ENCODE data around the gene FBXO31. TPM values are rescaled to one million over a fixed set of nuclear protein-coding genes. Genes with fewer than 3 reads are reported as not detected.
A peak's percentile ranks its signal among the peaks of the same experiment; 100 is the strongest.

Gene FBXO31
- total and polyA plus RNA-seq, 5 donors from 2014 or later = 18.8 to 35.5 (median 27.8) TPM

DNA sequence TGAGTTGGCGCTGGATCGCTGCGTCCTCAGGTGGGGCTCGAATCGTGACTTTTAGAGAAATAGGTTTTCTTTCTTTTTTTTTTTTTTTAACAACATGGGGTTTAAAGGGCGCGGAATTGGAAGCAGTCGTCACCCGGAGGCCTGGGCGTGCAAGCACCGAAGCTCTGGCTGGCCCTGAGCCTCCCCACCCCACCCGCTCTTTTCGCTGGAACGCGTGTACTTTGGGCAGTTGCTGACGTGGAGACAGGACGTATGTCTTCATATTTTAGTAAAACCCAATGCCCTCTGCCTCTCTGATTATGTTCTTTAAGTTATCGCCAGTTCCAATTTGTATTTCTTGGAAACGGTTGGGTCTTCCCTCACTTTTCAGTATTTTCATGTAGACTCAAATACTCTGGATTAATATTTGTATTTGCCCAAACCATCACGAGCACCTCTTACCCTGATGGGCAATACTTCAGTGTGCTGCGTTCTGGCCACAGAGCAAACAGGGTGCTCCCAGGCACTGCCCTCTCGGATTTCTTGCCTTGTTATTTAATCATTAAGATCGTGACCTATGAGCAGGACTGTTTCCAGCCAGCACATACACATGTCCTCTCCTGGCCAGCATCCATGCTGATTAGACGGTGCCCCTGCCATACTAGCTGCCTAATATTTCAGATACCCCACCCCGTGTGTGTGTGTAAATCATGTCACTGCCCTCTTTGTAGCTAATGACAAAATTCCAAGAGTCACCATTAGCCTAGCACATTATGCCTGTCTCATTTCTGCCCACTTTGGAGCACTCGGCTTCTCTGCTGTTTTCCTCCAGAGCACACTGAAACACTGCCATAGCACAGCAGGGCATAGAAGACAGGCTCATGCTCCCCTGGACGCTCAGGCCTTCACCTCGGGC is 65.6 kb downstream of the FBXO31 start:
- H3K9me3 Mint-ChIP-seq = no peaks in the 10 kb centered on the region
- Histone ChIP-seq H3K36me3 (ENCODE audit: control insufficient read depth, insufficient read depth, low read length) (no peaks in the 10 kb centered on the region), H3K4me1 (ENCODE audit: control insufficient read depth, insufficient read depth, low read length, poor library complexity, severe bottlenecking) (peaks cover 18% of the 10 kb centered on the region), H3K9me3 (ENCODE audit: control insufficient read depth in 2 of 2, low read length in 2 of 2) (no peaks in the 10 kb centered on the region), H3K27me3 (ENCODE audit: control insufficient read depth, insufficient read depth, low read length) (no peaks in the 10 kb centered on the region), H3K27ac (ENCODE audit: insufficient read depth, low read length, poor library complexity, severe bottlenecking) (peak overlapping the region; percentile 82), H3K4me3 (ENCODE audit: low read depth, low read length) (peak overlapping the region; percentile 87)
- peaks cover 7 to 23% (median 16%) of the 10 kb centered on the region in 4 donors for H3K4me1 Mint-ChIP-seq
- H3K27ac Mint-ChIP-seq = peak overlapping the region; percentile 87 to 98 (median 91)
- no peaks in the 10 kb centered on the region for H3K27me3 Mint-ChIP-seq
- peak overlapping the region; percentile 89 to 97 (median 94) for H3K4me3 Mint-ChIP-seq
- DNase-seq (peak in 1 of 3 donors; percentile 75), ATAC-seq (ENCODE audit: low read depth in 2 of 2) (peak; percentile 8 to 10)
- no peaks in the 10 kb centered on the region for H3K36me3 Mint-ChIP-seq

DNA sequence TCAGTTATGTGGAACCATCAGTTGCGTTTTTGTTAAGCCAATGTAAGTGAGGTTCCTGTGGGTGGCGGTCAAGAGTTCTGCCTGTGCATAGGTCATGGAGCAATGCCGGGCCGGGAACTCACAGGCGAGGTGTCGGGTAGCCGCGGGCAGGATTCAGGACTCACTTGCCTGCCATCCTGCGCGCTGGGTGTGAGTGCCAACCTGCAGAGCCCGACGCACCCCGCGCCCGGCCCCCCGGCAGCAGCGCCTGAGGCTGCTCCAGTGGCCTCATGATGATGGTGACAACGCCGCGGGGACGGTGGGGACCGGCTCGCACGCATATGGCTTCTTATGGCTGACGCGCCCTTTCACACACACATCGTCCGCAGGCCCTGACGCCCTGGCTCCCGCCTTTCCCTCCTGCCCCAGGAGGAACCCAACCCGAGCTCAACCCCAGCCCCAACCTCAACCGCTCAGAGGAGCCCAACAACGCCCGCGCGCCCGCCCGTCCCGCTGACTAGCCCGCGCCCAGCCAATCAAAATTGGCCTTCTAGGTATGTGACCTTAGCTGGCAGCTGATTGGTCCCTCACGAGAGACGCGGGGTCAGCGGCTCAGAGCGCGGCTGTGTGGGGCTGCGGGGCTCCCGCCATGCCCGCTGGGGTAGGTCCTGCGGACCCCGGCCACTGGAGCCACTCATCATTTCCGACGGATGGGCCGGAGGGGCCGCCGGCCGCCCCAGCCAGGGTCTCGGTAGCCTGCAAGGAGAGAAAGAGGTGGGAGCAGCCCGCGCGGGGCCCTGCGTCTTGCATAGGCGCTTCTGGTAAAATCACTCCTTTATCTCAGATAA is 66.4 kb downstream of the FBXO31 start, which contains the start of gene C16orf95:
Gene C16orf95, minus strand, starts transcription at position 470 of the 827 bp plus-strand sequence. Its CDS starts 150 bp downstream, at position 320.
- Mint-ChIP-seq H3K27ac (peak within 1 kb of the TSS; percentile 87 to 98 (median 91)), H3K36me3 (no peaks in the 10 kb centered on the region), H3K4me1 (peaks cover 7 to 23% (median 16%) of the 10 kb centered on the region in 4 donors), H3K27me3 (no peaks in the 10 kb centered on the region), H3K4me3 (peak within 1 kb of the TSS; percentile 89 to 97 (median 94)), H3K9me3 (no peaks in the 10 kb centered on the region)
- DNase-seq (peak; percentile 95 to 97 (median 96)), ATAC-seq (ENCODE audit: low read depth in 2 of 2) (peak; percentile 94)
- peak within 1 kb of the TSS; percentile 82 for H3K27ac ChIP-seq (ENCODE audit: insufficient read depth, low read length, poor library complexity, severe bottlenecking)
- peaks cover 18% of the 10 kb centered on the region for H3K4me1 ChIP-seq (ENCODE audit: control insufficient read depth, insufficient read depth, low read length, poor library complexity, severe bottlenecking)
- H3K36me3 ChIP-seq (ENCODE audit: control insufficient read depth, insufficient read depth, low read length) = no peaks in the 10 kb centered on the region
- H3K4me3 ChIP-seq (ENCODE audit: low read depth, low read length) = peak within 1 kb of the TSS; percentile 87
- H3K9me3 ChIP-seq (ENCODE audit: control insufficient read depth in 2 of 2, low read length in 2 of 2) = no peaks in the 10 kb centered on the region
- no peaks in the 10 kb centered on the region for H3K27me3 ChIP-seq (ENCODE audit: control insufficient read depth, insufficient read depth, low read length)

- H3K9me3 Mint-ChIP-seq = no peaks in the 10 kb centered on the region
- no peak for ATAC-seq (ENCODE audit: low read depth in 2 of 2)
- peaks cover 18% of the 10 kb centered on the region for H3K4me1 ChIP-seq (ENCODE audit: control insufficient read depth, insufficient read depth, low read length, poor library complexity, severe bottlenecking)
These were observed 67.1 kb downstream of the FBXO31 start for GRCh38 chr16:87316450-87316922.

DNA sequence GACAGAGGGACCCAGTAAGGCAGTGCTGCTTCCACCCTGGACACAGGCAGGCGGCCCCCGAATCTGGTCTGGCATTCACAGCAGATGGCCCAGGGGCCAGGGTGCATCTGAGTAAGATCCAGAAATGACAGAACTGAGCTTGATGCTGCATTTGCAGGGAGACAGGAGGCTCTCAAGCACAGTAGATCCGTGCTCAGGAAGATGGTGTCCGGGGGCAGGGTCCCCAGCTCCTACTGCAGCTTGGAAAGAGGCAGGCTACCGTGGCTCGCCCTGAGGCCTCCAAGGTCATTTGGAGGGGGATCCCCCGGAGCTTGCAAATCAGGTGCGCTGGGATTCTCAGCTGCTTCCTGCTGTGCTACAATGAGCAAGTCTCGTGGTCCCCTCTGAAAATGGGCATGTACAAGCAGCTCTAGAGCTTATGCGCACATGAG is 68.6 kb downstream of the FBXO31 start:
- Mint-ChIP-seq H3K4me1 (peaks cover 7 to 23% (median 16%) of the 10 kb centered on the region in 4 donors), H3K27me3 (no peaks in the 10 kb centered on the region), H3K9me3 (no peaks in the 10 kb centered on the region), H3K4me3 (peak overlapping the region in 1 of 4 donors; percentile 51), H3K36me3 (no peaks in the 10 kb centered on the region), H3K27ac (peak overlapping the region in 1 of 3 donors; percentile 43)
- no peaks in the 10 kb centered on the region for H3K9me3 ChIP-seq (ENCODE audit: control insufficient read depth in 2 of 2, low read length in 2 of 2)
- no peak for DNase-seq
- no peak overlapping the region for H3K4me3 ChIP-seq (ENCODE audit: low read depth, low read length)
- no peak for ATAC-seq (ENCODE audit: low read depth in 2 of 2)
- H3K27me3 ChIP-seq (ENCODE audit: control insufficient read depth, insufficient read depth, low read length) = no peaks in the 10 kb centered on the region
- no peaks in the 10 kb centered on the region for H3K36me3 ChIP-seq (ENCODE audit: control insufficient read depth, insufficient read depth, low read length)
- no peak overlapping the region for H3K27ac ChIP-seq (ENCODE audit: insufficient read depth, low read length, poor library complexity, severe bottlenecking)
- H3K4me1 ChIP-seq (ENCODE audit: control insufficient read depth, insufficient read depth, low read length, poor library complexity, severe bottlenecking) = peaks cover 18% of the 10 kb centered on the region

More at GRCh38 chr16:87316450-87316922, 67.1 kb downstream of the FBXO31 start:
- Mint-ChIP-seq H3K36me3 (no peaks in the 10 kb centered on the region), H3K27ac (peak overlapping the region; percentile 87 to 98 (median 91)), H3K4me1 (peaks cover 7 to 23% (median 16%) of the 10 kb centered on the region in 4 donors), H3K27me3 (no peaks in the 10 kb centered on the region), H3K4me3 (peak overlapping the region; percentile 89 to 97 (median 94))
- Histone ChIP-seq H3K27me3 (ENCODE audit: control insufficient read depth, insufficient read depth, low read length) (no peaks in the 10 kb centered on the region), H3K36me3 (ENCODE audit: control insufficient read depth, insufficient read depth, low read length) (no peaks in the 10 kb centered on the region), H3K27ac (ENCODE audit: insufficient read depth, low read length, poor library complexity, severe bottlenecking) (peak overlapping the region; percentile 82), H3K4me3 (ENCODE audit: low read depth, low read length) (peak overlapping the region; percentile 75), H3K9me3 (ENCODE audit: control insufficient read depth in 2 of 2, low read length in 2 of 2) (no peaks in the 10 kb centered on the region)
- no peak for DNase-seq

DNA sequence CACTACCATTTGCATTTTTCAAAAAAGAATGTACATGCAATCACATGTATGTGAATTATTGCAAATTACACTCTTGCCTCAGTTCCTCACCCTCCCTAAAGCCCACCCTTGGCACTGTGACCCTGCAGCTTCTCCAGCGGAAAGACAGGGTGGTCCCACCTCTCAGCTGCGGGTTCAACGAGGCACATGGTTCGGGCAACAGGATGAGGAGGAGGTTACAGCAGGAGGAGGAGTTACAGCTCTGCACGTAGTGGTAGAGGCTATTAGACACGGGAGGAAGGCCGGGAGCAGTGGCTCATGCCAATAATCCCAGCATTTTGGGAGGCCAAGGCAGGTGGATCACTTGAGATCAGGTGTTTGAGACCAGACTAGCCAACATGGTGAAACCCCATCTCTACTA is 71.6 kb downstream of the FBXO31 start:
- Histone ChIP-seq H3K36me3 (ENCODE audit: control insufficient read depth, insufficient read depth, low read length) (no peaks in the 10 kb centered on the region), H3K27ac (ENCODE audit: insufficient read depth, low read length, poor library complexity, severe bottlenecking) (no peak overlapping the region), H3K4me3 (ENCODE audit: low read depth, low read length) (no peak overlapping the region), H3K4me1 (ENCODE audit: control insufficient read depth, insufficient read depth, low read length, poor library complexity, severe bottlenecking) (peaks cover 5% of the 10 kb centered on the region), H3K27me3 (ENCODE audit: control insufficient read depth, insufficient read depth, low read length) (no peaks in the 10 kb centered on the region), H3K9me3 (ENCODE audit: control insufficient read depth in 2 of 2, low read length in 2 of 2) (no peaks in the 10 kb centered on the region)
- no peak overlapping the region for H3K4me3 Mint-ChIP-seq
- peak overlapping the region in 1 of 3 donors; percentile 38 for H3K27ac Mint-ChIP-seq
- H3K27me3 Mint-ChIP-seq = no peaks in the 10 kb centered on the region
- H3K9me3 Mint-ChIP-seq = peaks cover 0 to 4% (median 0%) of the 10 kb centered on the region in 7 donors
- peaks cover 4% of the 10 kb centered on the region for H3K36me3 Mint-ChIP-seq
- no peak for ATAC-seq (ENCODE audit: low read depth in 2 of 2)
- H3K4me1 Mint-ChIP-seq = peaks cover 0 to 12% (median 1%) of the 10 kb centered on the region in 4 donors
- no peak for DNase-seq

GRCh38 chr16:87311387-87311786 is 72.2 kb downstream of the FBXO31 start:
- Mint-ChIP-seq H3K27me3 (no peaks in the 10 kb centered on the region), H3K27ac (no peak overlapping the region), H3K4me1 (peaks cover 0 to 6% (median 0%) of the 10 kb centered on the region in 4 donors), H3K9me3 (peaks cover 0 to 5% (median 0%) of the 10 kb centered on the region in 7 donors), H3K36me3 (peaks cover 4% of the 10 kb centered on the region), H3K4me3 (no peak overlapping the region)
- no peaks in the 10 kb centered on the region for H3K9me3 ChIP-seq (ENCODE audit: control insufficient read depth in 2 of 2, low read length in 2 of 2)
- no peaks in the 10 kb centered on the region for H3K36me3 ChIP-seq (ENCODE audit: control insufficient read depth, insufficient read depth, low read length)
- DNase-seq (no peak), ATAC-seq (ENCODE audit: low read depth in 2 of 2) (no peak)
- no peak overlapping the region for H3K4me3 ChIP-seq (ENCODE audit: low read depth, low read length)
- H3K27me3 ChIP-seq (ENCODE audit: control insufficient read depth, insufficient read depth, low read length) = no peaks in the 10 kb centered on the region
- H3K27ac ChIP-seq (ENCODE audit: insufficient read depth, low read length, poor library complexity, severe bottlenecking) = no peak overlapping the region
- peaks cover 1% of the 10 kb centered on the region for H3K4me1 ChIP-seq (ENCODE audit: control insufficient read depth, insufficient read depth, low read length, poor library complexity, severe bottlenecking)

DNA sequence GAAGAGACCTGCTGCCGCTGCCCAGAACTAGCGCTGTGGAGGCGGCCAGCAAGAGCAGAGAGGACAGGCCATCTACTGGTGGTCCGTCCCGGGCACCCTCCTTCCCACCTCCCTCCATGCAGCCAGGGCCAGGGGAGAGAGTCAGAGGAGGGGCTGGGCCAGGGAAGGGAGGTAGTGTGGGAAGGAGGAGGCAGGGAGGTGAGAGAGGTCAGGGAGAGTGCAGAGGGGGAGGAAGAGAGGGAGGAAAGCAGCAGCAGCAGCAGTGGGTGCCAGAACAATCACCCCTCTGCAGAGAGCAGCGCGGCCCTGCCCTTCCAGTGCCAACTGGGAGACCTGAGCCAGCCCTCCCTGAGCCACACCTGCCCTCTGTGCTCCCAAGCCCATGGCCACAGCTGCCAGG is 73.0 kb downstream of the FBXO31 start:
- peaks cover 0 to 6% (median 0%) of the 10 kb centered on the region in 4 donors for H3K4me1 Mint-ChIP-seq
- DNase-seq (no peak), ATAC-seq (ENCODE audit: low read depth in 2 of 2) (no peak)
- Histone ChIP-seq H3K36me3 (ENCODE audit: control insufficient read depth, insufficient read depth, low read length) (no peaks in the 10 kb centered on the region), H3K9me3 (ENCODE audit: control insufficient read depth in 2 of 2, low read length in 2 of 2) (no peaks in the 10 kb centered on the region), H3K4me1 (ENCODE audit: control insufficient read depth, insufficient read depth, low read length, poor library complexity, severe bottlenecking) (no peaks in the 10 kb centered on the region), H3K27ac (ENCODE audit: insufficient read depth, low read length, poor library complexity, severe bottlenecking) (no peak overlapping the region), H3K27me3 (ENCODE audit: control insufficient read depth, insufficient read depth, low read length) (no peaks in the 10 kb centered on the region), H3K4me3 (ENCODE audit: low read depth, low read length) (no peak overlapping the region)
- H3K4me3 Mint-ChIP-seq = no peak overlapping the region
- no peaks in the 10 kb centered on the region for H3K27me3 Mint-ChIP-seq
- H3K9me3 Mint-ChIP-seq = peaks cover 0 to 5% (median 0%) of the 10 kb centered on the region in 7 donors
- H3K36me3 Mint-ChIP-seq = peaks cover 4% of the 10 kb centered on the region
- H3K27ac Mint-ChIP-seq = no peak overlapping the region

Measured in CD4-positive, CD25-positive, alpha-beta regulatory T cell (primary cell).